ENCODE results near the gene NDUFAF5.

NDUFAF5 gene

GRCh38 chr20:13809855-13810254 lies 25.0 kb downstream of the NDUFAF5 start:
- no peak for ATAC-seq
- TF ChIP-seq ZC3H10 (CRISPR knock-in tag; IDR thresholded peaks at IDR 0.05), result no peak
- TF ChIP-seq OSR1 (CRISPR knock-in tag; IDR thresholded peaks at IDR 0.05), result no peak
- TF ChIP-seq ARNTL (CRISPR knock-in tag; IDR thresholded peaks at IDR 0.05; ENCODE audit: borderline replicate concordance, low read depth), result no peak
- TF ChIP-seq CREB5 (CRISPR knock-in tag; IDR thresholded peaks at IDR 0.05; ENCODE audit: low read depth), result no peak
- no peak for TF ChIP-seq ZFP3 (CRISPR knock-in tag; IDR thresholded peaks at IDR 0.05)
- no peak for TF ChIP-seq TSHZ2 (CRISPR knock-in tag; IDR thresholded peaks at IDR 0.05)
- no peak for TF ChIP-seq GLIS3 (CRISPR knock-in tag; IDR thresholded peaks at IDR 0.05)

GRCh38 chr20:13810446-13810845 lies 25.6 kb downstream of the NDUFAF5 start:
- TF ChIP-seq ISL1 (CRISPR knock-in tag; IDR thresholded peaks at IDR 0.05), result no peak

GRCh38 chr20:13813910-13814309 lies 29.1 kb downstream of the NDUFAF5 start:
- TF ChIP-seq TSHZ2 (CRISPR knock-in tag; IDR thresholded peaks at IDR 0.05), result no peak
- ATAC-seq, result no peak

More at GRCh38 chr20:13810446-13810845, 25.6 kb downstream of the NDUFAF5 start:
- ATAC-seq, result no peak

GRCh38 chr20:13814672-13815071 lies 29.8 kb downstream of the NDUFAF5 start:
- no peak for ATAC-seq
- no peak for TF ChIP-seq ZNF70 (CRISPR knock-in tag; IDR thresholded peaks at IDR 0.05)
- no peak for TF ChIP-seq CSRNP3 (CRISPR knock-in tag; IDR thresholded peaks at IDR 0.05)
- no peak for TF ChIP-seq ARNTL (CRISPR knock-in tag; IDR thresholded peaks at IDR 0.05; ENCODE audit: borderline replicate concordance, low read depth)
- TF ChIP-seq ZC3H10 (CRISPR knock-in tag; IDR thresholded peaks at IDR 0.05), result no peak
- TF ChIP-seq OSR1 (CRISPR knock-in tag; IDR thresholded peaks at IDR 0.05), result no peak
- no peak for TF ChIP-seq ISL1 (CRISPR knock-in tag; IDR thresholded peaks at IDR 0.05)
- TF ChIP-seq TCF4 (CRISPR knock-in tag; IDR thresholded peaks at IDR 0.05; ENCODE audit: borderline replicate concordance), result no peak
- TF ChIP-seq GLIS3 (CRISPR knock-in tag; IDR thresholded peaks at IDR 0.05), result no peak
- no peak for TF ChIP-seq TSHZ2 (CRISPR knock-in tag; IDR thresholded peaks at IDR 0.05)
- TF ChIP-seq SNAI2 (CRISPR knock-in tag; IDR thresholded peaks at IDR 0.05), result no peak
- TF ChIP-seq CSDC2 (CRISPR knock-in tag; IDR thresholded peaks at IDR 0.05), result no peak
- no peak for TF ChIP-seq ZNF565 (CRISPR knock-in tag; conservative IDR thresholded peaks at IDR 0.05; ENCODE audit: low read depth)
- TF ChIP-seq PATZ1 (CRISPR knock-in tag; IDR thresholded peaks at IDR 0.05; ENCODE audit: borderline replicate concordance), result no peak
- no peak for TF ChIP-seq ESRRG (CRISPR knock-in tag; IDR thresholded peaks at IDR 0.05)
- TF ChIP-seq ZNF8 (CRISPR knock-in tag; IDR thresholded peaks at IDR 0.05), result no peak
- TF ChIP-seq CREB5 (CRISPR knock-in tag; IDR thresholded peaks at IDR 0.05; ENCODE audit: low read depth), result no peak
- no peak for TF ChIP-seq ZFP3 (CRISPR knock-in tag; IDR thresholded peaks at IDR 0.05)
- TF ChIP-seq PPARA (CRISPR knock-in tag; IDR thresholded peaks at IDR 0.05; ENCODE audit: borderline replicate concordance), result no peak
- TF ChIP-seq RARB (CRISPR knock-in tag; IDR thresholded peaks at IDR 0.05), result no peak
